Panc1 (cell line): ENCODE results near the gene DENND1B. TPM values are rescaled to one million over a fixed set of nuclear protein-coding genes. Genes with fewer than 3 reads are reported as not detected.

Experiments used
- ATAC-seq: fragments of 200-7000 bp; cut with Tn5 transposase; 2 replicates; pipeline ENCODE4 v1.9.1; 2020; ENCODE audit warnings: mild to moderate bottlenecking, moderate library complexity
- BruUV-seq: library from RNA; stranded (reverse); fragments of 400-500 nt; replicated peaks from 2 replicates; lab custom pipeline; 2021; lab: Mats Ljungman, UMichigan
- CTCF ChIA-PET: fragments of 300-600 bp; sonication (Branson Sonifier 250); formaldehyde crosslinking; loops from one replicate; lab custom pipeline; 2022; ENCODE audit warnings: antibody characterized with exemption; lab: Charles Lee
- POLR2A ChIA-PET: fragments of 300-600 bp; sonication (Branson Sonifier 250); formaldehyde crosslinking; loops from one replicate; lab custom pipeline; 2022; ENCODE audit warnings: antibody characterized with exemption; lab: Charles Lee
- DNase-seq: peaks from one replicate; pipeline ENCODE4 v3.0.0-alpha.2; 2010; ENCODE audit warnings: low read depth, low spot score
- H3K27ac ChIP-seq: 2 replicates; pipeline ENCODE4 v1.5.1; 2011; ENCODE audit warnings: mild to moderate bottlenecking, low read length, inconsistent platforms
- H3K27me3 ChIP-seq: fragments of 200-500 bp; sonication (Bioruptor generic); 2 replicates; pipeline ENCODE4 v1.6.0; 2014; ENCODE audit warnings: low read length, inconsistent platforms; ENCODE audit not compliant: control insufficient read depth, insufficient read depth
- H3K36me3 ChIP-seq: fragments of 200-500 bp; sonication (Bioruptor generic); 2 replicates; pipeline ENCODE4 v1.5.1; 2014; ENCODE audit warnings: inconsistent platforms, mild to moderate bottlenecking, low read length, moderate library complexity; ENCODE audit not compliant: control insufficient read depth, insufficient read depth
- H3K4me1 ChIP-seq: 2 replicates; pipeline ENCODE4 v1.5.1; 2011; ENCODE audit warnings: inconsistent platforms, mild to moderate bottlenecking, low read length, moderate library complexity; ENCODE audit not compliant: control insufficient read depth, insufficient read depth
- H3K4me3 ChIP-seq, 2 experiments: 2 replicates each; pipeline ENCODE4 v1.5.1; 2011 to 2012; ENCODE audit warnings: low read depth in 2 of 2, low read length in 2 of 2, mild to moderate bottlenecking in 2 of 2, inconsistent platforms in 1 of 2, moderate library complexity in 1 of 2
- H3K9me3 ChIP-seq: fragments of 200-500 bp; sonication (Bioruptor generic); 2 replicates; pipeline ENCODE4 v1.5.1; 2014; ENCODE audit warnings: low read depth, mild to moderate bottlenecking, inconsistent platforms, low read length, moderate library complexity; ENCODE audit not compliant: control insufficient read depth, insufficient read depth
- CTCF ChIP-seq: fragments of 450-650 bp; IDR thresholded peaks from 2 replicates; pipeline ENCODE4 v1.5.1; 2017; ENCODE audit warnings: mild to moderate bottlenecking
- POLR2AphosphoS5 ChIP-seq: IDR thresholded peaks from 2 replicates; pipeline ENCODE4 v1.6.1; 2012; ENCODE audit warnings: mild to moderate bottlenecking, low read depth, low read length, moderate library complexity
- REST ChIP-seq, 2 experiments: IDR thresholded peaks; 2 replicates each; pipeline ENCODE4 v1.6.1; 2011 to 2012; ENCODE audit warnings: low read depth in 2 of 2, control low read depth in 1 of 2, low read length in 1 of 2, mild to moderate bottlenecking in 1 of 2, moderate library complexity in 1 of 2; ENCODE audit not compliant: insufficient read depth in 1 of 2
- SIN3A ChIP-seq: IDR thresholded peaks from 2 replicates; pipeline ENCODE4 v1.6.1; 2012; ENCODE audit warnings: low read depth, mild to moderate bottlenecking, low read length, moderate library complexity, borderline replicate concordance; ENCODE audit not compliant: insufficient read depth
- TCF7L2 ChIP-seq: IDR thresholded peaks from 2 replicates; pipeline ENCODE4 v1.6.1; 2011; ENCODE audit warnings: mild to moderate bottlenecking, low read depth, low read length, inconsistent platforms
- in situ Hi-C: cut with HindIII; loops from 2 replicates; pipeline ENCODE4 v1.10.0; 2016; ENCODE audit warnings: low sequenced_read_pairs, low pct_unique_long_range_greater_than_20kb
- intact Hi-C: fragments of 100-400 bp; cut with micrococcal nuclease; formaldehyde crosslinking; loops from one replicate; pipeline ENCODE4 v1.10.0; 2022; ENCODE audit not compliant: unreplicated experiment
- total RNA-seq: library from RNA; stranded (reverse); gene quantifications from one replicate; pipeline ENCODE4 v1.2.1, GENCODE V29; 2021; ENCODE audit not compliant: unreplicated experiment

Gene DENND1B
- total RNA-seq, 1 experiment from 2014 or later, result 7.7 TPM

- Histone ChIP-seq H3K9me3 (no peaks in the 10 kb centered on the region), H3K36me3 (no peaks in the 10 kb centered on the region), H3K27me3 (no peaks in the 10 kb centered on the region), H3K4me3 (no peak overlapping the region), H3K27ac (no peak overlapping the region), H3K4me1 (no peaks in the 10 kb centered on the region)
- TF ChIP-seq CTCF (no peak), TCF7L2 (no peak), SIN3A (no peak), POLR2AphosphoS5 (no peak), REST (IDR thresholded peaks at IDR 0.05; ENCODE audit: insufficient read depth in 1 of 2, low read depth in 2 of 2, low read length in 1 of 2) (no peak)
- intact Hi-C loops, result no loop called here
- DNase-seq, result no peak
- no peak for ATAC-seq
- in situ Hi-C loops, result no loop called here
- ChIA-PET CTCF (no interaction called here), POLR2A (no interaction called here)
- BruUV-seq, result no TSS peak
Measured at GRCh38 chr1:197466813-197467212, 308.5 kb downstream of the DENND1B start.

GRCh38 chr1:197465528-197466327 is 309.6 kb downstream of the DENND1B start:
- Histone ChIP-seq H3K4me3 (no peak overlapping the region), H3K9me3 (no peaks in the 10 kb centered on the region), H3K36me3 (no peaks in the 10 kb centered on the region), H3K27me3 (no peaks in the 10 kb centered on the region), H3K4me1 (no peaks in the 10 kb centered on the region), H3K27ac (no peak overlapping the region)
- in situ Hi-C loops (no loop called here), intact Hi-C loops (no loop called here)
- TF ChIP-seq POLR2AphosphoS5, result no peak
- TF ChIP-seq CTCF, result no peak
- TF ChIP-seq REST (IDR thresholded peaks at IDR 0.05; ENCODE audit: insufficient read depth in 1 of 2, low read depth in 2 of 2, low read length in 1 of 2), result no peak
- TF ChIP-seq TCF7L2, result no peak
- no peak for TF ChIP-seq SIN3A
- ATAC-seq, result no peak
- no TSS peak for BruUV-seq
- no peak for DNase-seq
- ChIA-PET CTCF (no interaction called here), POLR2A (no interaction called here)
